Nephron progenitor cell (in vitro differentiated cells): ENCODE data around the gene OR9Q2.

ENCODE experiments used
- DNase-seq: peaks from one replicate; pipeline ENCODE4 v3.0.0; 2021
- H3K27ac Mint-ChIP-seq: 2 replicates; pipeline ENCODE4 v1.8.0; 2021; ENCODE audit warnings: mild to moderate bottlenecking, moderate library complexity, mixed read lengths
- H3K27me3 Mint-ChIP-seq: 2 replicates; pipeline ENCODE4 v1.8.0; 2021; ENCODE audit warnings: mild to moderate bottlenecking, low read depth, mixed read lengths; ENCODE audit not compliant: poor library complexity
- H3K36me3 Mint-ChIP-seq: 2 replicates; pipeline ENCODE4 v1.8.0; 2021; ENCODE audit warnings: low read depth, mixed read lengths
- H3K4me1 Mint-ChIP-seq: 2 replicates; pipeline ENCODE4 v1.8.0; 2021; ENCODE audit warnings: mixed read lengths
- H3K4me3 Mint-ChIP-seq: 2 replicates; pipeline ENCODE4 v1.8.0; 2021; ENCODE audit warnings: mild to moderate bottlenecking, moderate library complexity, mixed read lengths
- H3K9me3 Mint-ChIP-seq: 2 replicates; pipeline ENCODE4 v1.8.0; 2021; ENCODE audit warnings: mild to moderate bottlenecking, moderate library complexity, mixed read lengths
- TF ChIP-seq, protein P1 (sequence below): fragments of 200-600 bp; sonication (generic); IDR thresholded peaks from 2 replicates; pipeline ENCODE4 v1.5.0; 2021; ENCODE audit warnings: antibody characterized with exemption

The OR9Q2 gene

DNA sequence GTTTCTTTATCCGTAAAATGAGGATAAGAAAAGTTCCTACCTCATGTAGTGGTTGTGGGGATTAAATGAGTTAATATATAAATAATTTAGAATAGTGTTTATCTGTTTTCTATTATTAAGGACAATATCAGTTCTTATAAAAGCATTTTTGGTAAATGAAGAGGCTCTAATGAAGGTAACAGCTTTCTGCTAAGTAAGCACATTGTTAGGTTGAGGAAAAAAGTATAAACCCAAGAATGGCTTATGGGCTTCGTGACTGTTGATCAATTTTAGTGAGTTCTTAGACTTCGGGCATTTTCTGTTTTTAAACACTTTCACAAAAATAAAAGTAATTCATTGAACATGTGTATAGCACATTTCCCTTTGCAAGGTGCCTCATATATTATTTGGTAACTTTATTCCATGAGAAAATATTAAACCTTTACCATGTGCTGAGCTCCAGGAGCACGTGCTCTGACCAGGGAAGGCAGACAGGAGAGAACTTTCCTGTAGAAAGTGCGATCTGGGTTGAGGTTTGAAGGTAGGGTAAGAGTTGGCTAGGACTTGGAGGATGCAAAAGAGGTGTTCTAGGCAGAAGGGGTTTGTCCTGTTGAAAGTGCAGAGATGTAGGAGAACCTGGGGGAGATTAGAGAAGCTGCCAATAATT lies 11.3 kb upstream of the OR9Q2 start:
- Mint-ChIP-seq H3K9me3 (peaks cover 4% of the 10 kb centered on the region), H3K27ac (no peak overlapping the region), H3K4me1 (no peaks in the 10 kb centered on the region), H3K4me3 (no peak overlapping the region), H3K36me3 (no peaks in the 10 kb centered on the region), H3K27me3 (peaks cover 8% of the 10 kb centered on the region)
- DNase-seq = no peak
- TF ChIP-seq, protein P1, sequence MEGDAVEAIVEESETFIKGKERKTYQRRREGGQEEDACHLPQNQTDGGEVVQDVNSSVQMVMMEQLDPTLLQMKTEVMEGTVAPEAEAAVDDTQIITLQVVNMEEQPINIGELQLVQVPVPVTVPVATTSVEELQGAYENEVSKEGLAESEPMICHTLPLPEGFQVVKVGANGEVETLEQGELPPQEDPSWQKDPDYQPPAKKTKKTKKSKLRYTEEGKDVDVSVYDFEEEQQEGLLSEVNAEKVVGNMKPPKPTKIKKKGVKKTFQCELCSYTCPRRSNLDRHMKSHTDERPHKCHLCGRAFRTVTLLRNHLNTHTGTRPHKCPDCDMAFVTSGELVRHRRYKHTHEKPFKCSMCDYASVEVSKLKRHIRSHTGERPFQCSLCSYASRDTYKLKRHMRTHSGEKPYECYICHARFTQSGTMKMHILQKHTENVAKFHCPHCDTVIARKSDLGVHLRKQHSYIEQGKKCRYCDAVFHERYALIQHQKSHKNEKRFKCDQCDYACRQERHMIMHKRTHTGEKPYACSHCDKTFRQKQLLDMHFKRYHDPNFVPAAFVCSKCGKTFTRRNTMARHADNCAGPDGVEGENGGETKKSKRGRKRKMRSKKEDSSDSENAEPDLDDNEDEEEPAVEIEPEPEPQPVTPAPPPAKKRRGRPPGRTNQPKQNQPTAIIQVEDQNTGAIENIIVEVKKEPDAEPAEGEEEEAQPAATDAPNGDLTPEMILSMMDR = no peak

DNA sequence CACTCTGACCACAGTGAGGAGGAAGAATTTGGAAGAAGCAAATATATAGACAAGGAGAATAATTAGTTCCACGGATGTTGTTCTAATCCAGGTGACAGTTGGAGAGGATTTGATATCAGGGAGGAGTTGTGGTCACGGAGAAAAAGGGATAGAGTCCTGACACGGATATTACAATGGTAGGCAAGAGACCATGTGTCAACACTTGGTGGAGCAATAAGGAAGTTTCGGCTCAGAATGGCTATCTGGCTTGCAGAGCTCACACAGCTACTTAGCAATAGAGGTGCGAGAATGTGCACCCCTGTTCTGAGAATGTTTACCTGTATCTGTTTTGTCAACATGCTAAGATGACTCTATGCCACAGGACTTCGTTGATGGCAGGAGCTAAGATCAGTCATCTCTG lies 10.4 kb upstream of the OR9Q2 start:
- no peaks in the 10 kb centered on the region for H3K36me3 Mint-ChIP-seq
- no peaks in the 10 kb centered on the region for H3K4me1 Mint-ChIP-seq
- TF ChIP-seq, protein P1 = no peak
- H3K9me3 Mint-ChIP-seq = peaks cover 4% of the 10 kb centered on the region
- no peak overlapping the region for H3K4me3 Mint-ChIP-seq
- H3K27ac Mint-ChIP-seq = no peak overlapping the region
- DNase-seq = no peak
- peaks cover 8% of the 10 kb centered on the region for H3K27me3 Mint-ChIP-seq

DNA sequence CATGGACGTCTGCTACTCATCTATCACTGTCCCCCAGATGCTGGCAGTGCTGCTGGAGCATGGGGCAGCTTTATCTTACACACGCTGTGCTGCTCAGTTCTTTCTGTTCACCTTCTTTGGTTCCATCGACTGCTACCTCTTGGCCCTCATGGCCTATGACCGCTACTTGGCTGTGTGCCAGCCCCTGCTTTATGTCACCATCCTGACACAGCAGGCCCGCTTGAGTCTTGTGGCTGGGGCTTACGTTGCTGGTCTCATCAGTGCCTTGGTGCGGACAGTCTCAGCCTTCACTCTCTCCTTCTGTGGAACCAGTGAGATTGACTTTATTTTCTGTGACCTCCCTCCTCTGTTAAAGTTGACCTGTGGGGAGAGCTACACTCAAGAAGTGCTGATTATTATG lies 9.2 kb upstream of the OR9Q2 start:
- TF ChIP-seq, protein P1 = no peak
- Mint-ChIP-seq H3K4me1 (no peaks in the 10 kb centered on the region), H3K27ac (no peak overlapping the region), H3K4me3 (no peak overlapping the region), H3K27me3 (peaks cover 4% of the 10 kb centered on the region), H3K36me3 (no peaks in the 10 kb centered on the region), H3K9me3 (peaks cover 4% of the 10 kb centered on the region)
- DNase-seq = no peak

DNA sequence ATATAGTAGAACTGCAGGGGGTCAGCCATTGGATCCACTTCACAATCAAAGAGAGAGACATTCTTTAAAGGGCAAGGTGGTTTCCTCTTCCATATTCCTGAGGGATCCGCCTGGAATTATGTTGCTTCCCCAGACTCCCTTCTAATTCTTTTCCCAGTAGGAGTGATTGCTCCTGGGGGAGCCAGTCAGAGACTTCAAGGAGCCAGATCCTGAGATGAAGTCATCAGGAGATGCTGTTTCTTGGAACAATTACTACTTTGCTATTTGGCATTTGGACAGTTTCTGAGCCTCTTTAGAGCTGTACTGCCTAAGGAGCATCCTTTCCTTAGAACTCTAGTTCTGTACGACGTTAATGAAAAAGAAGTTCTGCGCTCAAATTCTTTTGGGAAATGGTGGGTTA lies 1.9 kb upstream of the OR9Q2 start:
- H3K27ac Mint-ChIP-seq = no peak overlapping the region
- no peaks in the 10 kb centered on the region for H3K36me3 Mint-ChIP-seq
- TF ChIP-seq, protein P1 = no peak
- no peak for DNase-seq
- H3K4me3 Mint-ChIP-seq = no peak overlapping the region
- no peaks in the 10 kb centered on the region for H3K9me3 Mint-ChIP-seq
- H3K27me3 Mint-ChIP-seq = no peaks in the 10 kb centered on the region
- no peaks in the 10 kb centered on the region for H3K4me1 Mint-ChIP-seq

DNA sequence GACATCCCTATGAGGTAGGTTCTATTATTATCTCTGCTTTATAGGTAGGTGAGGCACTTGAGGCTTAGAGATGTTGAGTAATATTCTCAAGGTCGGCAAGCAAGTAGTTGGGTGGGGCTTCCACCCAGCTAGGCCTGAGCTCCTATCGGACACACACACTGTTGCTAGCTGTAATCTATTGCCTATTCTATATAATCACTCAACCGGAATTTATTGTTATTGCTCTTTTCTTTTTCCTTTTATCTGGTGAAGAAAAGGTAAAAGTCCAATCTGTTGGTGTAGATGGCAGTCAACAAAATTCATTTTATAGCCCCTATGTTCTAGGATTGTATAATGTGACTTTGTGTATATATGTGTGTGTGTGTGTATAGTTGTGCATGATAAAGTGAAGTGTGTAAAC lies 3.4 kb downstream of the OR9Q2 start:
- DNase-seq = no peak
- H3K27me3 Mint-ChIP-seq = peaks cover 4% of the 10 kb centered on the region
- no peaks in the 10 kb centered on the region for H3K36me3 Mint-ChIP-seq
- H3K4me1 Mint-ChIP-seq = no peaks in the 10 kb centered on the region
- H3K27ac Mint-ChIP-seq = no peak overlapping the region
- H3K4me3 Mint-ChIP-seq = no peak overlapping the region
- TF ChIP-seq, protein P1 = no peak
- peaks cover 6% of the 10 kb centered on the region for H3K9me3 Mint-ChIP-seq

DNA sequence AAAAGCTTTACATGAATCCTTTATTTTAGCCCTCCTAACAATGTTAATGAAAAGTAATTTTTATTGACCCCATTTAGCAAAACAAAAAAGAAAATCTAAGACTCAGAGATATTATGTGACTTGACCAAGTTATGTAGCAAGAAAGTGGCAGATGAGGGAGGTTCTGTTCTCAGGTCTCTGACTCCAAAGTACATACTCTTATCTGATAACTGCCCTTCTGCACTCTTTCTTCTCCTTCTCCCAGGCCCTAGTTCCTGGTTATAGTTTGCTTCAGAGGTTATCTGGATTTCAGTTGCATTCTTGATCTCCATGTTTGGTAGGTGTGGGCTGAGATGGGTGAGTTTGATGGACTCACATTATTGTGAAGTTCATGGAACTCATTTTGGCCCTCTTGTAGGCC lies 4.5 kb downstream of the OR9Q2 start:
- peaks cover 4% of the 10 kb centered on the region for H3K27me3 Mint-ChIP-seq

More for the DNA sequence above, 4.5 kb downstream of the OR9Q2 start:
- no peak for DNase-seq
- Mint-ChIP-seq H3K4me1 (no peaks in the 10 kb centered on the region), H3K4me3 (no peak overlapping the region), H3K27ac (no peak overlapping the region), H3K9me3 (peaks cover 12% of the 10 kb centered on the region), H3K36me3 (no peaks in the 10 kb centered on the region)
- TF ChIP-seq, protein P1 = no peak
